Breast epithelium (tissue), 4 donors: ENCODE data around the gene NBPF3. TPM values are rescaled to one million over a fixed set of nuclear protein-coding genes. Genes with fewer than 3 reads are reported as not detected.
"Not testable (repeated sequence)": the region's sequence is repeated elsewhere in the genome, so short reads cannot be mapped to it uniquely, and the experiment has no call there.

Experiments
- DNase-seq, 2 donors: peaks; one replicate each; pipeline ENCODE4 v3.0.0-alpha.2; 2019; ENCODE audit warnings: low spot score in 2 of 2
- H3K27ac ChIP-seq, 2 donors: fragments of 200-600 bp; sonication (generic) in 1 of 2; one replicate each; pipeline ENCODE4 v1.5.1; 2016 to 2019; ENCODE audit warnings: mild to moderate bottlenecking in 1 of 2
- H3K27me3 ChIP-seq, 2 donors: fragments of 200-600 bp; sonication (generic) in 1 of 2; one replicate each; pipeline versions ENCODE4 v1.5.1 to v1.6.0; 2017 to 2019; ENCODE audit warnings: control low read depth in 1 of 2, mild to moderate bottlenecking in 1 of 2
- H3K36me3 ChIP-seq: fragments of 200-600 bp; one replicate; pipeline ENCODE4 v1.5.1; 2019
- H3K4me1 ChIP-seq, 2 donors: fragments of 200-600 bp; sonication (generic); one replicate each; pipeline ENCODE4 v1.5.1; 2016 to 2019; ENCODE audit warnings: control low read depth in 1 of 2
- H3K4me3 ChIP-seq, 3 donors: fragments of 200-600 bp; sonication (generic); 1 replicate in 2 of 3; 2 replicates in 1 of 3; pipeline ENCODE4 v1.5.1; 2016 to 2019; ENCODE audit warnings: mild to moderate bottlenecking in 3 of 3, moderate library complexity in 2 of 3
- H3K9me3 ChIP-seq, 2 donors: fragments of 200-600 bp; sonication (generic) in 1 of 2; one replicate each; pipeline ENCODE4 v1.5.1; 2016 to 2019; ENCODE audit warnings: control low read depth in 1 of 2
- CTCF ChIP-seq, 3 donors: fragments of 450-650 bp; IDR thresholded peaks; one replicate each; pipeline ENCODE4 v1.5.1; 2016 to 2017; ENCODE audit warnings: antibody characterized with exemption in 3 of 3, mild to moderate bottlenecking in 3 of 3, moderate library complexity in 3 of 3
- POLR2A ChIP-seq: fragments of 450-650 bp; IDR thresholded peaks from one replicate; pipeline ENCODE4 v1.6.1; 2016; ENCODE audit warnings: antibody characterized with exemption, mild to moderate bottlenecking, moderate library complexity
- POLR2AphosphoS5 ChIP-seq, 3 donors: sonication (generic); formaldehyde crosslinking; IDR thresholded peaks; one replicate each; pipeline ENCODE4 v1.6.1; 2017; ENCODE audit warnings: antibody characterized with exemption in 3 of 3
- intact Hi-C: fragments of 100-400 bp; cut with DNase I; formaldehyde crosslinking; loops from one replicate; pipeline ENCODE4 v1.15.1; 2023; ENCODE audit warnings: low total_unique reads
- total RNA-seq, 3 donors: library from RNA; depleted of rRNA; stranded (reverse); fragments of >200 nt; gene quantifications; one replicate each; pipeline ENCODE4 v1.1.0, GENCODE V29; 2016

Gene NBPF3
- total RNA-seq, 3 donors from 2014 or later = 13.8 to 22.3 (median 20.6) TPM

- H3K9me3 ChIP-seq, H3K4me1 ChIP-seq, H3K27ac ChIP-seq, H3K27me3 ChIP-seq, H3K36me3 ChIP-seq, DNase-seq, intact Hi-C loops, H3K4me3 ChIP-seq: not testable (repeated sequence)
These were observed 9.1 kb upstream of the NBPF3 start for GRCh38 chr1:21430875-21431274.

- Histone ChIP-seq H3K27me3 (no peaks in the 10 kb centered on the region), H3K36me3 (no peaks in the 10 kb centered on the region), H3K9me3 (no peaks in the 10 kb centered on the region), H3K27ac (no peak overlapping the region), H3K4me1 (no peaks in the 10 kb centered on the region), H3K4me3 (no peak overlapping the region)
- TF ChIP-seq CTCF (IDR thresholded peaks at IDR 0.05) = no peak
- no peak for TF ChIP-seq POLR2A
- TF ChIP-seq POLR2AphosphoS5 (IDR thresholded peaks at IDR 0.05) = no peak
- intact Hi-C loops = no loop called here
- DNase-seq = no peak
These were observed 5.5 kb upstream of the NBPF3 start for GRCh38 chr1:21434394-21434793.

GRCh38 chr1:21435646-21436487, 4.1 kb upstream of the NBPF3 start:
- Histone ChIP-seq H3K36me3 (no peaks in the 10 kb centered on the region), H3K4me3 (peak overlapping the region in 2 of 3 donors; percentile 48 to 64)
- no peak for TF ChIP-seq POLR2A
- no peak for TF ChIP-seq CTCF (IDR thresholded peaks at IDR 0.05)
- no peak for TF ChIP-seq POLR2AphosphoS5 (IDR thresholded peaks at IDR 0.05)

GRCh38 chr1:21436488-21437340, 3.2 kb upstream of the NBPF3 start:
- H3K4me1 ChIP-seq = no peaks in the 10 kb centered on the region
- peak overlapping the region in 1 of 2 donors; percentile 28 for H3K27ac ChIP-seq
- H3K9me3 ChIP-seq = no peaks in the 10 kb centered on the region
- TF ChIP-seq CTCF (IDR thresholded peaks at IDR 0.05) = no peak
- TF ChIP-seq POLR2A = no peak
- no peak for TF ChIP-seq POLR2AphosphoS5 (IDR thresholded peaks at IDR 0.05)
- intact Hi-C loops = no loop called here
- no peak for DNase-seq
- no peaks in the 10 kb centered on the region for H3K36me3 ChIP-seq
- peak overlapping the region in 2 of 3 donors; percentile 48 to 64 for H3K4me3 ChIP-seq
- H3K27me3 ChIP-seq = no peaks in the 10 kb centered on the region

More at GRCh38 chr1:21435646-21436487, 4.1 kb upstream of the NBPF3 start:
- DNase-seq = no peak
- H3K9me3 ChIP-seq = no peaks in the 10 kb centered on the region
- intact Hi-C loops = no loop called here
- no peak overlapping the region for H3K27ac ChIP-seq
- no peaks in the 10 kb centered on the region for H3K27me3 ChIP-seq
- H3K4me1 ChIP-seq = no peaks in the 10 kb centered on the region

GRCh38 chr1:21437341-21437640, 2.6 kb upstream of the NBPF3 start:
- H3K36me3 ChIP-seq = no peaks in the 10 kb centered on the region
- intact Hi-C loops = no loop called here
- H3K27me3 ChIP-seq = no peaks in the 10 kb centered on the region
- TF ChIP-seq POLR2AphosphoS5 (IDR thresholded peaks at IDR 0.05) (no peak), POLR2A (no peak), CTCF (IDR thresholded peaks at IDR 0.05) (no peak)
- H3K4me1 ChIP-seq = no peaks in the 10 kb centered on the region
- no peak for DNase-seq
- peak overlapping the region in 2 of 3 donors; percentile 48 to 64 for H3K4me3 ChIP-seq
- no peak overlapping the region for H3K27ac ChIP-seq
- no peaks in the 10 kb centered on the region for H3K9me3 ChIP-seq

- DNase-seq, H3K36me3 ChIP-seq, H3K27ac ChIP-seq, H3K4me3 ChIP-seq, H3K9me3 ChIP-seq, H3K27me3 ChIP-seq, H3K4me1 ChIP-seq, intact Hi-C loops: not testable (repeated sequence)
These were observed 1.2 kb upstream of the NBPF3 start for GRCh38 chr1:21438646-21439312.
